A549 (cell line): ENCODE results near the gene ESYT3. TPM values are rescaled to one million over a fixed set of nuclear protein-coding genes. Genes with fewer than 3 reads are reported as not detected.

Source experiments
- ATAC-seq, 2 experiments: fragments of 200-7000 bp in 1 of 2; fragments of >200 bp in 1 of 2; cut with Nextera tagmentation in 1 of 2; cut with Tn5 transposase in 1 of 2; 3 replicates each; pipeline versions ENCODE4 v1.8.0 to v1.9.1; 2018 to 2020; ENCODE audit warnings: mild to moderate bottlenecking in 1 of 2, moderate library complexity in 1 of 2
- CTCF ChIA-PET: fragments of 300-600 bp; sonication (Branson Sonifier 250); formaldehyde crosslinking; extraction: SDS; loops from one replicate; lab custom pipeline; 2021; ENCODE audit warnings: antibody characterized with exemption, inconsistent platforms; lab: Yijun Ruan, JAX
- POLR2A ChIA-PET: fragments of 350-600 bp; formaldehyde crosslinking; extraction: SDS; loops from one replicate; lab custom pipeline; 2021; ENCODE audit warnings: antibody characterized with exemption, inconsistent platforms; lab: Yijun Ruan, JAX
- DNase-seq, 2 experiments: peaks; one replicate each; pipeline versions ENCODE4 v3.0.0 to v3.0.0-alpha.2; 2011 to 2016; ENCODE audit warnings: low read depth in 1 of 2, low spot score in 1 of 2
- FAIRE-seq: peaks from 2 replicates; lab custom pipeline; 2011; peaks lifted over from hg19 to GRCh38; lab: Jason Lieb, UNC
- H3K27ac ChIP-seq, 2 experiments: fragments of >200 bp; sonication (Bioruptor Twin); formaldehyde crosslinking; 3 replicates each; pipeline ENCODE4 v1.5.1; 2016 to 2017
- H3K4me1 ChIP-seq: fragments of >200 bp; sonication (Bioruptor Twin); formaldehyde crosslinking; 3 replicates; pipeline ENCODE4 v1.6.1; 2016
- H3K4me2 ChIP-seq: fragments of >200 bp; sonication (Bioruptor Twin); formaldehyde crosslinking; 3 replicates; pipeline ENCODE4 v1.6.1; 2016
- H3K4me3 ChIP-seq: fragments of >200 bp; sonication (Bioruptor Twin); formaldehyde crosslinking; 3 replicates; pipeline ENCODE4 v1.5.1; 2016
- H3K9me3 ChIP-seq: fragments of >200 bp; sonication (Bioruptor Twin); formaldehyde crosslinking; 3 replicates; pipeline ENCODE4 v1.6.1; 2016
- BHLHE40 ChIP-seq: IDR thresholded peaks from 2 replicates; pipeline ENCODE4 v1.6.1; 2012; ENCODE audit warnings: low read depth, low read length, inconsistent platforms
- CBX2 ChIP-seq: fragments of 200-600 bp; sonication (generic); IDR thresholded peaks from 2 replicates; pipeline ENCODE4 v1.6.1; 2016; ENCODE audit warnings: low read depth, mild to moderate bottlenecking, borderline replicate concordance
- CEBPB ChIP-seq, 2 experiments: fragments of >200 bp in 1 of 2; sonication (Bioruptor Twin) in 1 of 2; formaldehyde crosslinking in 1 of 2; IDR thresholded peaks; 2 replicates each; pipeline ENCODE4 v1.6.1; 2012 to 2016
- CHD4 ChIP-seq: fragments of 200-600 bp; sonication (generic); IDR thresholded peaks from 2 replicates; pipeline ENCODE4 v1.6.1; 2016; ENCODE audit warnings: antibody characterized with exemption, mild to moderate bottlenecking, borderline replicate concordance
- GATA3 ChIP-seq: IDR thresholded peaks from 2 replicates; pipeline ENCODE4 v1.6.1; 2012; ENCODE audit warnings: borderline replicate concordance
- HDAC2 ChIP-seq: fragments of 200-600 bp; sonication (generic); IDR thresholded peaks from 2 replicates; pipeline ENCODE4 v1.6.1; 2016
- HEYL ChIP-seq: fragments of 250-450 bp; sonication (Bioruptor Pico); IDR thresholded peaks from 2 replicates; pipeline ENCODE4 v1.8.0; 2021; ENCODE audit warnings: mild to moderate bottlenecking, moderate library complexity
- HOXB13 ChIP-seq: fragments of 250-450 bp; sonication (Bioruptor Pico); IDR thresholded peaks from 2 replicates; pipeline ENCODE4 v1.5.0; 2020; ENCODE audit warnings: low read depth, mild to moderate bottlenecking, moderate library complexity
- HOXB5 ChIP-seq: fragments of 250-450 bp; sonication (Bioruptor Pico); IDR thresholded peaks from 2 replicates; pipeline ENCODE4 v1.5.0; 2020; ENCODE audit warnings: mild to moderate bottlenecking, moderate library complexity
- KDM5A ChIP-seq: fragments of 200-600 bp; sonication (generic); IDR thresholded peaks from 2 replicates; pipeline ENCODE4 v1.6.1; 2016; ENCODE audit warnings: antibody characterized with exemption, mild to moderate bottlenecking
- MAZ ChIP-seq: fragments of 150-350 bp; IDR thresholded peaks from 2 replicates; pipeline ENCODE4 v1.6.1; 2014; ENCODE audit warnings: antibody characterized with exemption, low read depth, low read length, borderline replicate concordance
- MYC ChIP-seq: IDR thresholded peaks from 2 replicates; pipeline ENCODE4 v1.6.1; 2012; ENCODE audit warnings: mild to moderate bottlenecking, inconsistent platforms, low read length, improper control_type of control experiment, borderline replicate concordance
- NFE2L2 ChIP-seq: fragments of 150-350 bp; conservative IDR thresholded peaks from 2 replicates; pipeline ENCODE4 v1.6.1; 2014; ENCODE audit warnings: low read length
- NPAS2 ChIP-seq: fragments of 250-450 bp; sonication (Bioruptor Pico); IDR thresholded peaks from 2 replicates; pipeline ENCODE4 v1.8.0; 2022; ENCODE audit warnings: mild to moderate bottlenecking, moderate library complexity, borderline replicate concordance
- NR3C1 ChIP-seq: fragments of >200 bp; sonication (Bioruptor Twin); formaldehyde crosslinking; IDR thresholded peaks from 3 replicates; pipeline ENCODE4 v1.6.1; 2017
- POLR2AphosphoS2 ChIP-seq: conservative IDR thresholded peaks from 2 replicates; pipeline ENCODE4 v1.6.1; 2012; ENCODE audit warnings: low read length, improper control_type of control experiment, inconsistent platforms
- RCOR1 ChIP-seq: fragments of 150-350 bp; IDR thresholded peaks from 2 replicates; pipeline ENCODE4 v1.6.1; 2014; ENCODE audit warnings: antibody characterized with exemption, low read length, low read depth
- RNF2 ChIP-seq: fragments of 200-600 bp; sonication (generic); IDR thresholded peaks from 2 replicates; pipeline ENCODE4 v1.6.1; 2016; ENCODE audit warnings: low read depth, mild to moderate bottlenecking, antibody characterized with exemption, moderate library complexity, borderline replicate concordance
- SMC3 ChIP-seq: fragments of >200 bp; sonication (Bioruptor Twin); formaldehyde crosslinking; IDR thresholded peaks from 3 replicates; pipeline ENCODE4 v1.6.1; 2018; ENCODE audit warnings: inconsistent platforms
- TFCP2L1 ChIP-seq: fragments of 250-450 bp; sonication (Bioruptor Pico); IDR thresholded peaks from 2 replicates; pipeline ENCODE4 v1.5.0; 2021; ENCODE audit warnings: mild to moderate bottlenecking
- ZFP36 ChIP-seq: fragments of 450-650 bp; IDR thresholded peaks from 2 replicates; pipeline ENCODE4 v1.6.1; 2014; ENCODE audit warnings: borderline replicate concordance; ENCODE audit not compliant: partially characterized antibody
- ZSCAN20 ChIP-seq: fragments of 250-450 bp; sonication (Bioruptor Pico); IDR thresholded peaks from 2 replicates; pipeline ENCODE4 v1.8.0; 2022; ENCODE audit warnings: mild to moderate bottlenecking, moderate library complexity
- WGBS: methylation state at CpG from one replicate; pipeline ENCODE4 v1.1.6; 2017; ENCODE audit errors: missing lambda C conversion rate; 5-methylcytosine and 5-hydroxymethylcytosine counted together
- polyA plus RNA-seq, 4 experiments: library from polyadenylated mRNA; depleted of rRNA in 3 of 4; stranded (reverse); fragments of >200 nt; fragmentation: RNase III in 1 of 4; extraction: RNeasy Plus Mini Kit Qiagen cat#74134 plus additional on column Dnase treatment in 1 of 4; gene quantifications; 2 replicates in 3 of 4; 3 replicates in 1 of 4; pipeline ENCODE4 v1.2.3, GENCODE V29; 2011 to 2017
- TF ChIP-seq, protein P1 (sequence below): IDR thresholded peaks from 2 replicates; pipeline ENCODE4 v1.6.1; 2012; ENCODE audit warnings: low read depth, borderline replicate concordance
- TF ChIP-seq, protein P2 (sequence below): IDR thresholded peaks from 2 replicates; pipeline ENCODE4 v1.6.1; 2012
- TF ChIP-seq, protein P3 (sequence below): fragments of 250-450 bp; sonication (Bioruptor Pico); IDR thresholded peaks from 2 replicates; pipeline ENCODE4 v1.5.0; 2021; ENCODE audit warnings: mild to moderate bottlenecking, moderate library complexity, borderline replicate concordance
- TF ChIP-seq, protein P4 (sequence below): fragments of >200 bp; sonication (Bioruptor Twin); formaldehyde crosslinking; IDR thresholded peaks from 3 replicates; pipeline ENCODE4 v1.6.1; 2016

The ESYT3 gene
- polyA plus RNA-seq, 2 of the 4 experiments (the other 2 are of a cell fraction): 0.92 to 1.7 TPM

DNA sequence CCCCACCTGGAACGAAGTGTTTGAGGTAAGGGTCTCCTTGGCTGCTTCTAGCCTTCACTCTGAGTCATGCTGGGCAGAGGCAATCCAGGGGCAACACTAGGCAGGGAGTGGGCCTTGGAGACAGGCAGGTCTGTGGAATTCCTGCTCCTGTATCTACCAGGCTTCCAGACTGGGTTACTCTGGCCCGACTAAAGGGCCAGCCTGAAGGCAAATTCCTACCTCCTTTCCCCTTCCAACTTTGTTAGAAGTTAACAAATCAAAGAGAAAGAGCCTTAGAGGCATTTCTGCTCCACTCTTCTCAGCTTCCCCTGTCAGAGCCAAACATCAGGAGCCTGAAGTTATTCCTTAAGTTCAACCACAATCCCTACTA, 30.1 kb downstream of the ESYT3 start:
- TF ChIP-seq, protein P1, sequence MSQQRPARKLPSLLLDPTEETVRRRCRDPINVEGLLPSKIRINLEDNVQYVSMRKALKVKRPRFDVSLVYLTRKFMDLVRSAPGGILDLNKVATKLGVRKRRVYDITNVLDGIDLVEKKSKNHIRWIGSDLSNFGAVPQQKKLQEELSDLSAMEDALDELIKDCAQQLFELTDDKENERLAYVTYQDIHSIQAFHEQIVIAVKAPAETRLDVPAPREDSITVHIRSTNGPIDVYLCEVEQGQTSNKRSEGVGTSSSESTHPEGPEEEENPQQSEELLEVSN: no peak
- TF ChIP-seq GATA3 (no peak), HEYL (CRISPR knock-in tag) (no peak)

DNA sequence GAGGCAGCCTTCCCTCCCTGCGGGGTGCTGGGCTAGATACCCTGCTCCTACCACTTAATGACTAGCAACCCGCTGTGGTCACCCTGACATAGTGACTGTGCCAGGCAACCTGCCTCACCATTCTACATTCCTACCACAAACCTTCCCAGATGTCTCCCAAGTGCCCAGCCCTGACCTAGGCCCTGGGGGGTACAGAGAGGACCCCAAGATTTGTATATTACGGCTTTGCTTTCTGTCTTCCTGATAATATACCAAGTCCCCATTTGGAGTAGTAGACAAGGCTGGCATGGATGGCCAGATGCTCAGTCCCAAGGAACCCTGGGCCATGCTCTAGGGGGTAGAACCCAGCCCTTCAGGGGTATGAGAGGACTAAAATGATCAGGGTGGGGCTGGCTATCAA, 31.0 kb downstream of the ESYT3 start:
- no peak for ATAC-seq
- no peaks in the 10 kb centered on the region for H3K9me3 ChIP-seq
- CTCF ChIA-PET: interaction anchor here (1.3 kb wide), 1 partner anchor 48 kb away, joined by 5 read pairs; no protein-coding TSS in a partner anchor
- H3K4me2 ChIP-seq: no peak overlapping the region
- WGBS: 88% methylated on average over 3 of the region's 3 CpGs
- H3K27ac ChIP-seq: no peak overlapping the region
- TF ChIP-seq, protein P1: no peak
- TF ChIP-seq CBX2: no peak
- TF ChIP-seq HDAC2: no peak
- POLR2A ChIA-PET: no interaction called here
- DNase-seq: no peak
- H3K4me3 ChIP-seq: no peak overlapping the region
- FAIRE-seq: no peak
- H3K4me1 ChIP-seq: no peaks in the 10 kb centered on the region

More for the DNA sequence above, 30.1 kb downstream of the ESYT3 start:
- DNase-seq: no peak
- H3K4me3 ChIP-seq: no peak overlapping the region
- H3K9me3 ChIP-seq: no peaks in the 10 kb centered on the region
- POLR2A ChIA-PET: no interaction called here
- H3K27ac ChIP-seq: no peak overlapping the region
- 47% methylated on average over 2 of the region's 2 CpGs for WGBS
- FAIRE-seq: no peak
- H3K4me2 ChIP-seq: no peak overlapping the region
- ATAC-seq: no peak
- CTCF ChIA-PET: interaction anchor here (0.7 kb wide), 1 partner anchor 130 kb away, joined by 3 read pairs; the partner anchor contains the start of gene CEP70
- H3K4me1 ChIP-seq: no peaks in the 10 kb centered on the region

DNA sequence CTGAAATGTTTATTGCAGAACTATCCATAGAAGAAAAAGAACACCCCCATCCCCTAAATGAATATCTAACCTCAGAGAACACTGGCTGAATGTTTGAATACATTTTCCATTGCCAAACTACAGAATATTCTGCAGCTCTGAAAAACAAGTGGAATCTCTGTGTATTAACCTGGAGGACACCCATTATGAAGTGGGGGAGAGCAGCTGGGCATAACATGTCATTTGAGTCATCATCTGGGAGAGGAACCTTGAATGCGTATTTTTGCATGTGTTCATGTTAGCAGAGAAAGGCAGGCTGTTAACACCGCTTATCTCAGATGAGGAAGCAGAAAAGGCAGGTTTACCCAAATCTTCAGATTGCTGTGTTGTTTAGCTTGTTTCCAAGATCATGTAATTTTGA, 31.5 kb downstream of the ESYT3 start:
- FAIRE-seq: no peak
- no peaks in the 10 kb centered on the region for H3K9me3 ChIP-seq

DNA sequence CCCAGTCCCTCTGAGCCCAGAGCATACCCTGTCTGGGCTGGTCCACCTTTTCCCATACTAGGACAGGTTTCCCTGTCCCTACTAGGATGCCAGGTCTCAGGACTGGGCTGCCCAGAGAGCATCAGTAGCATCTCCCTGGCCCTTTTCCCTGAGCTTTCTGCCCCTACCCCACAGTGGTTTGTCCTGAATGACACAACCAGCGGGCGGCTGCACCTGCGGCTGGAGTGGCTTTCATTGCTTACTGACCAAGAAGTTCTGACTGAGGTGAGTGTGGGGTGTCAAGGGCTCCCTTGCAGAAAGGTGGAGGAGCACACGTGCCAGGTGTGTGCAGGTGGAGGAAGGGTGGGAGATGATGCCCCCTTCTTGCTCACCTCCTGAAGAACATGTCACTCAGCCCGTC, 33.5 kb downstream of the ESYT3 start:
- ATAC-seq (no peak), FAIRE-seq (no peak), DNase-seq (no peak)
- 100% methylated on average over 1 of the region's 5 CpGs for WGBS
- no peaks in the 10 kb centered on the region for H3K9me3 ChIP-seq
- POLR2A ChIA-PET: no interaction called here
- H3K4me3 ChIP-seq: no peak overlapping the region
- no peaks in the 10 kb centered on the region; the same call in 2 of the 3 replicates for H3K4me1 ChIP-seq
- H3K4me2 ChIP-seq: no peak overlapping the region
- CTCF ChIA-PET: interaction anchor here (0.9 to 2.0 kb wide), 6 partner anchors 8 to 456 kb away, joined by 3 to 10 read pairs (median 4); no protein-coding TSS in a partner anchor
- TF ChIP-seq CHD4 (no peak), ZSCAN20 (CRISPR knock-in tag) (no peak), ZFP36 (no peak), NPAS2 (CRISPR knock-in tag) (no peak), HOXB5 (no peak), POLR2AphosphoS2 (no peak), HDAC2 (no peak), RCOR1 (no peak), MAZ (no peak), BHLHE40 (no peak), HOXB13 (no peak)
- TF ChIP-seq, protein P2, sequence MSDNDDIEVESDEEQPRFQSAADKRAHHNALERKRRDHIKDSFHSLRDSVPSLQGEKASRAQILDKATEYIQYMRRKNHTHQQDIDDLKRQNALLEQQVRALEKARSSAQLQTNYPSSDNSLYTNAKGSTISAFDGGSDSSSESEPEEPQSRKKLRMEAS: no peak
- no peak overlapping the region for H3K27ac ChIP-seq

More for the DNA sequence above, 31.5 kb downstream of the ESYT3 start:
- no peak overlapping the region for H3K4me3 ChIP-seq
- H3K4me1 ChIP-seq: no peaks in the 10 kb centered on the region
- no peak for DNase-seq
- H3K4me2 ChIP-seq: no peak overlapping the region
- TF ChIP-seq, protein P3, sequence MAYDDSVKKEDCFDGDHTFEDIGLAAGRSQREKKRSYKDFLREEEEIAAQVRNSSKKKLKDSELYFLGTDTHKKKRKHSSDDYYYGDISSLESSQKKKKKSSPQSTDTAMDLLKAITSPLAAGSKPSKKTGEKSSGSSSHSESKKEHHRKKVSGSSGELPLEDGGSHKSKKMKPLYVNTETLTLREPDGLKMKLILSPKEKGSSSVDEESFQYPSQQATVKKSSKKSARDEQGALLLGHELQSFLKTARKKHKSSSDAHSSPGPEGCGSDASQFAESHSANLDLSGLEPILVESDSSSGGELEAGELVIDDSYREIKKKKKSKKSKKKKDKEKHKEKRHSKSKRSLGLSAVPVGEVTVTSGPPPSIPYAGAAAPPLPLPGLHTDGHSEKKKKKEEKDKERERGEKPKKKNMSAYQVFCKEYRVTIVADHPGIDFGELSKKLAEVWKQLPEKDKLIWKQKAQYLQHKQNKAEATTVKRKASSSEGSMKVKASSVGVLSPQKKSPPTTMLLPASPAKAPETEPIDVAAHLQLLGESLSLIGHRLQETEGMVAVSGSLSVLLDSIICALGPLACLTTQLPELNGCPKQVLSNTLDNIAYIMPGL (CRISPR knock-in tag): no peak
- TF ChIP-seq MAZ (no peak), RNF2 (no peak), NFE2L2 (no peak), CEBPB (IDR thresholded peaks at IDR 0.05) (no peak), TFCP2L1 (CRISPR knock-in tag) (no peak), ZSCAN20 (CRISPR knock-in tag) (no peak), MYC (no peak), NR3C1 (no peak), KDM5A (no peak), SMC3 (no peak)
- TF ChIP-seq, protein P4, sequence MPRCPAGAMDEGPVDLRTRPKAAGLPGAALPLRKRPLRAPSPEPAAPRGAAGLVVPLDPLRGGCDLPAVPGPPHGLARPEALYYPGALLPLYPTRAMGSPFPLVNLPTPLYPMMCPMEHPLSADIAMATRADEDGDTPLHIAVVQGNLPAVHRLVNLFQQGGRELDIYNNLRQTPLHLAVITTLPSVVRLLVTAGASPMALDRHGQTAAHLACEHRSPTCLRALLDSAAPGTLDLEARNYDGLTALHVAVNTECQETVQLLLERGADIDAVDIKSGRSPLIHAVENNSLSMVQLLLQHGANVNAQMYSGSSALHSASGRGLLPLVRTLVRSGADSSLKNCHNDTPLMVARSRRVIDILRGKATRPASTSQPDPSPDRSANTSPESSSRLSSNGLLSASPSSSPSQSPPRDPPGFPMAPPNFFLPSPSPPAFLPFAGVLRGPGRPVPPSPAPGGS: no peak
- 89% methylated on average over 2 of the region's 2 CpGs for WGBS
- no peak overlapping the region for H3K27ac ChIP-seq
- POLR2A ChIA-PET: no interaction called here
- ATAC-seq: no peak
- CTCF ChIA-PET: interaction anchor here (1.3 kb wide), 1 partner anchor 48 kb away, joined by 5 read pairs; no protein-coding TSS in a partner anchor
